NAMALWA (cell line): ENCODE results near the gene KLHL29.
A peak's percentile ranks its signal among the peaks of the same experiment; 100 is the strongest.

ENCODE experiments used
- DNase-seq: peaks from one replicate; pipeline ENCODE4 v3.0.0-alpha.2; 2015; ENCODE audit warnings: low spot score

The KLHL29 gene

GRCh38 chr2:23553561-23553960, 168.6 kb downstream of the KLHL29 start:
- no peak for DNase-seq

GRCh38 chr2:23554054-23554697, 169.2 kb downstream of the KLHL29 start:
- DNase-seq, result no peak

- DNase-seq, result no peak
Observed at GRCh38 chr2:23555944-23556343, 171.0 kb downstream of the KLHL29 start.

GRCh38 chr2:23556929-23557328, 171.9 kb downstream of the KLHL29 start:
- no peak for DNase-seq

GRCh38 chr2:23557455-23557854, 172.5 kb downstream of the KLHL29 start:
- no peak for DNase-seq

GRCh38 chr2:23559561-23560239, 174.7 kb downstream of the KLHL29 start:
- DNase-seq, result no peak

GRCh38 chr2:23561088-23561487, 176.1 kb downstream of the KLHL29 start:
- DNase-seq, result no peak

GRCh38 chr2:23561544-23561943, 176.6 kb downstream of the KLHL29 start:
- no peak for DNase-seq

- no peak for DNase-seq
Observed at GRCh38 chr2:23562143-23562542, 177.2 kb downstream of the KLHL29 start.

GRCh38 chr2:23563151-23563550, 178.2 kb downstream of the KLHL29 start:
- no peak for DNase-seq

GRCh38 chr2:23563673-23564614, 179.0 kb downstream of the KLHL29 start:
- DNase-seq, result no peak

GRCh38 chr2:23564615-23564960, 179.6 kb downstream of the KLHL29 start:
- DNase-seq, result no peak

- no peak for DNase-seq
Observed at GRCh38 chr2:23565374-23565773, 180.4 kb downstream of the KLHL29 start.

GRCh38 chr2:23565814-23566213, 180.8 kb downstream of the KLHL29 start:
- DNase-seq, result no peak

- DNase-seq, result peak; percentile 42
Observed at GRCh38 chr2:23566241-23567142, 181.5 kb downstream of the KLHL29 start.

- no peak for DNase-seq
Observed at GRCh38 chr2:23567161-23567756, 182.3 kb downstream of the KLHL29 start.

- DNase-seq, result no peak
Observed at GRCh38 chr2:23568211-23568610, 183.2 kb downstream of the KLHL29 start.

- no peak for DNase-seq
Observed at GRCh38 chr2:23568626-23569190, 183.7 kb downstream of the KLHL29 start.

GRCh38 chr2:23569761-23570365, 184.9 kb downstream of the KLHL29 start:
- DNase-seq, result no peak

- DNase-seq, result no peak
Observed at GRCh38 chr2:23571085-23571484, 186.1 kb downstream of the KLHL29 start.
